ENCODE results near the gene GALNT9. TPM values are rescaled to one million over a fixed set of nuclear protein-coding genes. Genes with fewer than 3 reads are reported as not detected.

GALNT9 gene
- total RNA-seq, 2 experiments from 2014 or later: not detected

GRCh38 chr12:132174839-132175490, 154.4 kb downstream of the GALNT9 start:
- ATAC-seq: no peak
- Mint-ChIP-seq H3K9me3 (ENCODE audit: low read depth) (no peaks in the 10 kb centered on the region), H3K27ac (peak overlapping the region; percentile 24)

GRCh38 chr12:132174015-132174838, 155.2 kb downstream of the GALNT9 start:
- no peak for ATAC-seq

More at GRCh38 chr12:132174839-132175490, 154.4 kb downstream of the GALNT9 start:
- CTCF ChIA-PET: interaction anchor here (1.2 to 1.6 kb wide), 2 partner anchors 9 to 21 kb away, joined by 6 to 8 read pairs; no protein-coding TSS in a partner anchor
- Mint-ChIP-seq H3K4me1 (peaks cover 27% of the 10 kb centered on the region), H3K36me3 (no peaks in the 10 kb centered on the region), H3K4me3 (no peak overlapping the region), H3K27me3 (peaks cover 18% of the 10 kb centered on the region)
- no peak for DNase-seq

GRCh38 chr12:132173135-132174014, 156.0 kb downstream of the GALNT9 start:
- DNase-seq (peak; percentile 65), ATAC-seq (peak; percentile 53)
- H3K4me1 Mint-ChIP-seq: peaks cover 18% of the 10 kb centered on the region
- H3K36me3 Mint-ChIP-seq: no peaks in the 10 kb centered on the region
- no peak overlapping the region for H3K27ac Mint-ChIP-seq
- peaks cover 18% of the 10 kb centered on the region for H3K27me3 Mint-ChIP-seq
- CTCF ChIA-PET: no interaction called here
- H3K9me3 Mint-ChIP-seq (ENCODE audit: low read depth): no peaks in the 10 kb centered on the region
- H3K4me3 Mint-ChIP-seq: no peak overlapping the region

More at GRCh38 chr12:132174015-132174838, 155.2 kb downstream of the GALNT9 start:
- peaks cover 27% of the 10 kb centered on the region for H3K4me1 Mint-ChIP-seq
- H3K4me3 Mint-ChIP-seq: no peak overlapping the region
- peaks cover 18% of the 10 kb centered on the region for H3K27me3 Mint-ChIP-seq
- H3K36me3 Mint-ChIP-seq: no peaks in the 10 kb centered on the region
- H3K9me3 Mint-ChIP-seq (ENCODE audit: low read depth): no peaks in the 10 kb centered on the region
- DNase-seq: no peak
- peak overlapping the region; percentile 24 for H3K27ac Mint-ChIP-seq
- CTCF ChIA-PET: interaction anchor here (1.2 to 1.6 kb wide), 2 partner anchors 10 to 21 kb away, joined by 6 to 8 read pairs; no protein-coding TSS in a partner anchor

- H3K27me3 Mint-ChIP-seq: peaks cover 18% of the 10 kb centered on the region
- peaks cover 19% of the 10 kb centered on the region for H3K4me1 Mint-ChIP-seq
- ATAC-seq (no peak), DNase-seq (no peak)
- no peak overlapping the region for H3K4me3 Mint-ChIP-seq
- H3K27ac Mint-ChIP-seq: no peak overlapping the region
- H3K9me3 Mint-ChIP-seq (ENCODE audit: low read depth): no peaks in the 10 kb centered on the region
- CTCF ChIA-PET: no interaction called here
- no peaks in the 10 kb centered on the region for H3K36me3 Mint-ChIP-seq
Observed at GRCh38 chr12:132172619-132173018, 156.8 kb downstream of the GALNT9 start.

GRCh38 chr12:132171968-132172521, 157.3 kb downstream of the GALNT9 start:
- Mint-ChIP-seq H3K4me1 (peaks cover 20% of the 10 kb centered on the region), H3K36me3 (no peaks in the 10 kb centered on the region), H3K9me3 (ENCODE audit: low read depth) (peaks cover 2% of the 10 kb centered on the region), H3K27ac (no peak overlapping the region), H3K27me3 (peaks cover 17% of the 10 kb centered on the region), H3K4me3 (no peak overlapping the region)
- no peak for ATAC-seq
- CTCF ChIA-PET: interaction anchor here (0.8 to 1.2 kb wide), 2 partner anchors 9 to 14 kb away, joined by 3 read pairs; no protein-coding TSS in a partner anchor
- DNase-seq: no peak

- Mint-ChIP-seq H3K4me1 (peaks cover 20% of the 10 kb centered on the region), H3K27me3 (peaks cover 15% of the 10 kb centered on the region), H3K4me3 (no peak overlapping the region), H3K27ac (no peak overlapping the region), H3K36me3 (no peaks in the 10 kb centered on the region), H3K9me3 (ENCODE audit: low read depth) (peaks cover 5% of the 10 kb centered on the region)
- ATAC-seq: no peak
- DNase-seq: no peak
- CTCF ChIA-PET: interaction anchor here (0.8 to 1.2 kb wide), 2 partner anchors 9 to 15 kb away, joined by 3 read pairs; no protein-coding TSS in a partner anchor
Observed at GRCh38 chr12:132171293-132171967, 158.0 kb downstream of the GALNT9 start.

GRCh38 chr12:132170637-132171292, 158.6 kb downstream of the GALNT9 start:
- Mint-ChIP-seq H3K27me3 (peaks cover 15% of the 10 kb centered on the region), H3K4me3 (no peak overlapping the region), H3K27ac (no peak overlapping the region), H3K36me3 (no peaks in the 10 kb centered on the region), H3K9me3 (ENCODE audit: low read depth) (peaks cover 7% of the 10 kb centered on the region), H3K4me1 (peaks cover 20% of the 10 kb centered on the region)
- ATAC-seq: no peak
- no peak for DNase-seq
- CTCF ChIA-PET: no interaction called here

GRCh38 chr12:132170094-132170636, 159.2 kb downstream of the GALNT9 start:
- no peaks in the 10 kb centered on the region for H3K36me3 Mint-ChIP-seq
- no peak overlapping the region for H3K4me3 Mint-ChIP-seq
- CTCF ChIA-PET: no interaction called here
- no peak for DNase-seq
- H3K27ac Mint-ChIP-seq: no peak overlapping the region
- peaks cover 15% of the 10 kb centered on the region for H3K27me3 Mint-ChIP-seq
- peaks cover 20% of the 10 kb centered on the region for H3K4me1 Mint-ChIP-seq
- H3K9me3 Mint-ChIP-seq (ENCODE audit: low read depth): peaks cover 7% of the 10 kb centered on the region
- ATAC-seq: no peak

- H3K27ac Mint-ChIP-seq: no peak overlapping the region
- H3K9me3 Mint-ChIP-seq (ENCODE audit: low read depth): peaks cover 7% of the 10 kb centered on the region
- DNase-seq: no peak
- no peaks in the 10 kb centered on the region for H3K36me3 Mint-ChIP-seq
- H3K4me3 Mint-ChIP-seq: no peak overlapping the region
- CTCF ChIA-PET: no interaction called here
- no peak for ATAC-seq
- peaks cover 15% of the 10 kb centered on the region for H3K4me1 Mint-ChIP-seq
- peaks cover 12% of the 10 kb centered on the region for H3K27me3 Mint-ChIP-seq
Observed at GRCh38 chr12:132169376-132169775, 160.0 kb downstream of the GALNT9 start.

- peaks cover 7% of the 10 kb centered on the region for H3K9me3 Mint-ChIP-seq (ENCODE audit: low read depth)
- H3K4me1 Mint-ChIP-seq: peaks cover 18% of the 10 kb centered on the region
- CTCF ChIA-PET: interaction anchor here (1.5 to 1.8 kb wide), 2 partner anchors 15 to 21 kb away, joined by 3 to 4 read pairs; no protein-coding TSS in a partner anchor
- no peak overlapping the region for H3K27ac Mint-ChIP-seq
- H3K27me3 Mint-ChIP-seq: peaks cover 14% of the 10 kb centered on the region
- H3K36me3 Mint-ChIP-seq: no peaks in the 10 kb centered on the region
- DNase-seq: no peak
- no peak for ATAC-seq
- H3K4me3 Mint-ChIP-seq: no peak overlapping the region
Observed at GRCh38 chr12:132168311-132169031, 160.9 kb downstream of the GALNT9 start.

GRCh38 chr12:132167611-132168310, 161.6 kb downstream of the GALNT9 start:
- Mint-ChIP-seq H3K27ac (no peak overlapping the region), H3K9me3 (ENCODE audit: low read depth) (peaks cover 7% of the 10 kb centered on the region), H3K4me1 (peaks cover 13% of the 10 kb centered on the region), H3K36me3 (no peaks in the 10 kb centered on the region), H3K27me3 (peaks cover 7% of the 10 kb centered on the region), H3K4me3 (no peak overlapping the region)
- CTCF ChIA-PET: interaction anchor here (1.5 to 1.8 kb wide), 2 partner anchors 14 to 22 kb away, joined by 3 to 4 read pairs; no protein-coding TSS in a partner anchor
- no peak for DNase-seq
- no peak for ATAC-seq

Measured in activated CD8-positive, alpha-beta memory T cell treated with anti-CD3 and anti-CD28 coated beads, Interleukin-2, amount 10 ng/mL, durations not matched to agents 7 days and 5 days (primary cell).